HepG2 (cell line): ENCODE data around the gene SLC25A10. TPM values are rescaled to one million over a fixed set of nuclear protein-coding genes. Genes with fewer than 3 reads are reported as not detected.

ENCODE experiments used
- AKNA ChIP-seq: sonication (generic); formaldehyde crosslinking; IDR thresholded peaks from 2 replicates; pipeline ENCODE4 v1.4.0; 2020; ENCODE audit warnings: missing genetic modification reagents, borderline replicate concordance
- ATF5 ChIP-seq: sonication (generic); formaldehyde crosslinking; IDR thresholded peaks from 2 replicates; pipeline ENCODE4 v1.4.0; 2020; ENCODE audit warnings: mild to moderate bottlenecking, low read depth, missing genetic modification reagents
- DR1 ChIP-seq: sonication (generic); formaldehyde crosslinking; IDR thresholded peaks from 2 replicates; pipeline ENCODE4 v1.8.0; 2021; ENCODE audit warnings: mild to moderate bottlenecking, missing genetic modification reagents, inconsistent platforms
- ELF1 ChIP-seq: sonication (generic); formaldehyde crosslinking; IDR thresholded peaks from 2 replicates; pipeline ENCODE4 v1.4.0; 2020; ENCODE audit warnings: missing genetic modification reagents
- GZF1 ChIP-seq: sonication (generic); formaldehyde crosslinking; IDR thresholded peaks from 2 replicates; pipeline ENCODE4 v1.5.1; 2020; ENCODE audit warnings: mild to moderate bottlenecking, missing genetic modification reagents
- HDAC6 ChIP-seq: fragments of 200-600 bp; sonication (generic); IDR thresholded peaks from 2 replicates; pipeline ENCODE4 v1.7.0; 2017; ENCODE audit warnings: mild to moderate bottlenecking, antibody characterized with exemption, low read length, low read depth
- HNRNPH1 ChIP-seq: fragments of 200-400 bp; formaldehyde crosslinking; optimal IDR thresholded peaks from 2 replicates; pipeline ENCODE3; 2017; ENCODE audit warnings: mild to moderate bottlenecking, low read depth, low read length
- NFIC ChIP-seq: IDR thresholded peaks from 2 replicates; pipeline ENCODE4 v1.6.1; 2012; ENCODE audit warnings: mild to moderate bottlenecking, low read length, inconsistent platforms
- TIGD3 ChIP-seq: sonication (generic); formaldehyde crosslinking; IDR thresholded peaks from 2 replicates; pipeline ENCODE4 v1.5.1; 2020; ENCODE audit warnings: mild to moderate bottlenecking, missing genetic modification reagents, borderline replicate concordance
- ZNF431 ChIP-seq: sonication (generic); formaldehyde crosslinking; IDR thresholded peaks from 2 replicates; pipeline ENCODE4 v1.9.0; 2022; ENCODE audit warnings: missing genetic modification reagents, low read depth, mild to moderate bottlenecking, borderline replicate concordance
- ZNF850 ChIP-seq: sonication (generic); formaldehyde crosslinking; conservative IDR thresholded peaks from 2 replicates; pipeline ENCODE4 v1.9.0; 2021; ENCODE audit warnings: mild to moderate bottlenecking, missing genetic modification reagents
- polyA plus RNA-seq, 8 experiments: library from polyadenylated mRNA; depleted of rRNA in 3 of 8; stranded (reverse) in 7 of 8; unstranded in 1 of 8; fragments of >200 nt; fragmentation: Illumina TruSeq in 4 of 8; extraction: Trizol in 4 of 8; gene quantifications; 2 replicates each; pipeline versions ENCODE4 v1.2.1 to v1.2.3, GENCODE V29; 2011 to 2016; ENCODE audit warnings: low read depth in 4 of 8, missing spikeins in 1 of 8, mixed read lengths in 1 of 8; ENCODE audit not compliant: insufficient read depth in 1 of 8
- total RNA-seq, 5 experiments: library from RNA; depleted of rRNA; stranded (reverse); fragments of >200 nt; fragmentation: Illumina TruSeq; extraction: Trizol; gene quantifications; 2 replicates each; pipeline ENCODE4 v1.2.3, GENCODE V29; 2016; ENCODE audit warnings: low read depth in 1 of 5
- TF ChIP-seq, protein P1 (sequence below): sonication (generic); formaldehyde crosslinking; IDR thresholded peaks from 2 replicates; pipeline ENCODE4 v1.4.0; 2020; ENCODE audit warnings: missing genetic modification reagents
- TF ChIP-seq, protein P2 (sequence below): sonication (generic); formaldehyde crosslinking; IDR thresholded peaks from 2 replicates; pipeline ENCODE4 v1.8.1; 2022; ENCODE audit warnings: mild to moderate bottlenecking, missing genetic modification reagents
- TF ChIP-seq, protein P3 (sequence below): sonication (generic); formaldehyde crosslinking; IDR thresholded peaks from 2 replicates; pipeline ENCODE4 v1.5.1; 2020; ENCODE audit warnings: mild to moderate bottlenecking, moderate library complexity, missing genetic modification reagents

SLC25A10 gene
- total and polyA plus RNA-seq, 2 of the 13 experiments (the other 11 are each of a cell fraction or from before 2014, with no cell fraction given), result 46.5 to 140 TPM

DNA sequence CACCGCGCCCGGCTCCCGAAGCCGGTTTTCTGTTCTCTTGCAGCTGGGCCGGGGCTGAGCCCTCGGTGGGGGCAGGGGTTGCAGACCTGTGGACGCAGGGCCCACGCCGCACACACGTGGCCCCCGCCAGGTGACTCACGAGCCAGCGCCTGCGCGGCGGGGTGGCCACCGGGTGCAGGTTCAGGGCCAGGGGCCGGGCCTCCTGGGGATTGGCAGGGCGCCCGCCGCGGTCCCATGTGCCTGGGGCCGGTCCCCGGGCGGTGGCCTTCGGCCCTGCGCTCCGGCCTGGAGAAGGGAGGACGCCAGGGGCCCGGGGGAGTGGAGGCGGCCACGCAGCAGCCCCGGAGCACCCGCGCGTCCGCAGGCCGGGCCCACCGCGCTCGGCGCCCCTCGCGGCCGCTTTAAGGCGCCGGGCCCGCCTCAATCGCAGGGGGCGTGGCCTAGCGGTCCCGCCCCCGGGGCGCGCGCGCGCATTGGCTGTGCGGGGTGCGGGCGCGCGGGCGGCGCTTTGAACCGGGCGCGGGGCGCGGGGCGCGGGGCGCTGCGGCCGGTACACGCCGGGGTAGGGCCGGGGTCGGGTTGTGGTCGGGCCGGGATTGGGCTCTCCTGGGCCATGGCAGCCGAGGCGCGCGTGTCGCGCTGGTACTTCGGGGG lies at the start of gene SLC25A10 (continued):
- TF ChIP-seq, protein P1, sequence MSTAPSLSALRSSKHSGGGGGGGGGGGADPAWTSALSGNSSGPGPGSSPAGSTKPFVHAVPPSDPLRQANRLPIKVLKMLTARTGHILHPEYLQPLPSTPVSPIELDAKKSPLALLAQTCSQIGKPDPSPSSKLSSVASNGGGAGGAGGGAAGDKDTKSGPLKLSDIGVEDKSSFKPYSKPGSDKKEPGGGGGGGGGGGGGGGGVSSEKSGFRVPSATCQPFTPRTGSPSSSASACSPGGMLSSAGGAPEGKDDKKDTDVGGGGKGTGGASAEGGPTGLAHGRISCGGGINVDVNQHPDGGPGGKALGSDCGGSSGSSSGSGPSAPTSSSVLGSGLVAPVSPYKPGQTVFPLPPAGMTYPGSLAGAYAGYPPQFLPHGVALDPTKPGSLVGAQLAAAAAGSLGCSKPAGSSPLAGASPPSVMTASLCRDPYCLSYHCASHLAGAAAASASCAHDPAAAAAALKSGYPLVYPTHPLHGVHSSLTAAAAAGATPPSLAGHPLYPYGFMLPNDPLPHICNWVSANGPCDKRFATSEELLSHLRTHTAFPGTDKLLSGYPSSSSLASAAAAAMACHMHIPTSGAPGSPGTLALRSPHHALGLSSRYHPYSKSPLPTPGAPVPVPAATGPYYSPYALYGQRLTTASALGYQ (CRISPR knock-in tag), result peak; percentile 91
- TF ChIP-seq NFIC, result peak; percentile 34; the same call in 1 of the 2 replicates
- peak; percentile 98 for TF ChIP-seq ZNF431 (CRISPR knock-in tag)
- peak; percentile 90 for TF ChIP-seq GZF1 (CRISPR knock-in tag)
- TF ChIP-seq DR1 (CRISPR knock-in tag), result peak; percentile 78
- peak; percentile 96 for TF ChIP-seq AKNA (CRISPR knock-in tag)
- TF ChIP-seq, protein P2, sequence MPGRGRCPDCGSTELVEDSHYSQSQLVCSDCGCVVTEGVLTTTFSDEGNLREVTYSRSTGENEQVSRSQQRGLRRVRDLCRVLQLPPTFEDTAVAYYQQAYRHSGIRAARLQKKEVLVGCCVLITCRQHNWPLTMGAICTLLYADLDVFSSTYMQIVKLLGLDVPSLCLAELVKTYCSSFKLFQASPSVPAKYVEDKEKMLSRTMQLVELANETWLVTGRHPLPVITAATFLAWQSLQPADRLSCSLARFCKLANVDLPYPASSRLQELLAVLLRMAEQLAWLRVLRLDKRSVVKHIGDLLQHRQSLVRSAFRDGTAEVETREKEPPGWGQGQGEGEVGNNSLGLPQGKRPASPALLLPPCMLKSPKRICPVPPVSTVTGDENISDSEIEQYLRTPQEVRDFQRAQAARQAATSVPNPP (CRISPR knock-in tag), result peak; percentile 97
- peak; percentile 94 for TF ChIP-seq ZNF850 (CRISPR knock-in tag)
- TF ChIP-seq, protein P3, sequence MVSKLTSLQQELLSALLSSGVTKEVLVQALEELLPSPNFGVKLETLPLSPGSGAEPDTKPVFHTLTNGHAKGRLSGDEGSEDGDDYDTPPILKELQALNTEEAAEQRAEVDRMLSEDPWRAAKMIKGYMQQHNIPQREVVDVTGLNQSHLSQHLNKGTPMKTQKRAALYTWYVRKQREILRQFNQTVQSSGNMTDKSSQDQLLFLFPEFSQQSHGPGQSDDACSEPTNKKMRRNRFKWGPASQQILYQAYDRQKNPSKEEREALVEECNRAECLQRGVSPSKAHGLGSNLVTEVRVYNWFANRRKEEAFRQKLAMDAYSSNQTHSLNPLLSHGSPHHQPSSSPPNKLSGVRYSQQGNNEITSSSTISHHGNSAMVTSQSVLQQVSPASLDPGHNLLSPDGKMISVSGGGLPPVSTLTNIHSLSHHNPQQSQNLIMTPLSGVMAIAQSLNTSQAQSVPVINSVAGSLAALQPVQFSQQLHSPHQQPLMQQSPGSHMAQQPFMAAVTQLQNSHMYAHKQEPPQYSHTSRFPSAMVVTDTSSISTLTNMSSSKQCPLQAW, result peak; percentile 80
- peak; percentile 74 for TF ChIP-seq ELF1 (CRISPR knock-in tag)
- TF ChIP-seq ATF5, result peak; percentile 95; the same call in 1 of the 2 replicates
- TF ChIP-seq TIGD3 (CRISPR knock-in tag), result peak; percentile 94; the same call in 1 of the 2 replicates
- no peak for TF ChIP-seq HNRNPH1
- TF ChIP-seq HDAC6, result no peak
